GM12878 (cell line): Measurements from ENCODE around the gene AGAP1. TPM values are rescaled to one million over a fixed set of nuclear protein-coding genes. Genes with fewer than 3 reads are reported as not detected.

ENCODE experiments used
- ATAC-seq: fragments of 200-7000 bp; cut with Tn5 transposase; 3 replicates; pipeline ENCODE4 v1.9.1; 2020; ENCODE audit warnings: mild to moderate bottlenecking, moderate library complexity
- BruUV-seq: library from RNA; stranded (reverse); fragments of 400-500 nt; replicated peaks from 2 replicates; lab custom pipeline; 2021; lab: Mats Ljungman, UMichigan
- CTCF ChIA-PET: fragments of 300-600 bp; sonication (Branson Sonifier 250); formaldehyde crosslinking; extraction: SDS; loops from one replicate; lab custom pipeline; 2021; ENCODE audit warnings: inconsistent platforms; lab: Yijun Ruan, JAX
- POLR2A ChIA-PET: fragments of 350-600 bp; formaldehyde crosslinking; extraction: SDS; loops from one replicate; lab custom pipeline; 2021; ENCODE audit warnings: inconsistent platforms; lab: Charles Lee
- RAD21 ChIA-PET: fragments of 300-600 bp; sonication (Branson Sonifier 250); formaldehyde crosslinking; loops from one replicate; lab custom pipeline; 2023; ENCODE audit warnings: antibody characterized with exemption; ENCODE audit not compliant: unreplicated experiment; lab: Charles Lee
- SMC1A ChIA-PET: fragments of 300-600 bp; sonication (Branson Sonifier 250); formaldehyde crosslinking; loops from one replicate; lab custom pipeline; 2023; ENCODE audit not compliant: unreplicated experiment, uncharacterized antibody; lab: Charles Lee
- DNase-seq: peaks from one replicate; pipeline ENCODE4 v3.0.0-alpha.2; 2011; ENCODE audit warnings: low read depth, low spot score
- FAIRE-seq: peaks from 3 replicates; lab custom pipeline; 2011; peaks lifted over from hg19 to GRCh38; lab: Jason Lieb, UNC
- H2AFZ ChIP-seq: 2 replicates; pipeline ENCODE4 v1.6.0; 2011; ENCODE audit warnings: low read depth, low read length, control low read depth; ENCODE audit not compliant: control insufficient read depth
- H3K27ac ChIP-seq: 2 replicates; pipeline ENCODE4 v1.5.1; 2011; ENCODE audit warnings: control low read depth; ENCODE audit not compliant: control insufficient read depth, insufficient read depth
- H3K27me3 ChIP-seq, 2 experiments: replicated peaks in 1 of 2; 2 replicates each; pipeline versions ENCODE4 v1.6.0 to v1.6.1; 2011; ENCODE audit warnings: low read length in 1 of 2; ENCODE audit not compliant: control insufficient read depth in 2 of 2, insufficient read depth in 2 of 2
- H3K36me3 ChIP-seq, 2 experiments: 2 replicates each; pipeline ENCODE4 v1.5.1; 2011; ENCODE audit warnings: low read length in 1 of 2; ENCODE audit not compliant: control insufficient read depth in 2 of 2, insufficient read depth in 2 of 2
- H3K4me1 ChIP-seq: 2 replicates; pipeline ENCODE4 v1.6.1; 2011; ENCODE audit warnings: mild to moderate bottlenecking, low read length, moderate library complexity, mixed read lengths; ENCODE audit not compliant: control insufficient read depth, insufficient read depth
- H3K4me2 ChIP-seq: 2 replicates; pipeline ENCODE4 v1.6.0; 2011; ENCODE audit warnings: control low read depth; ENCODE audit not compliant: control insufficient read depth, insufficient read depth
- H3K4me3 ChIP-seq: fragments of 200-600 bp; sonication (generic); 2 replicates; pipeline ENCODE4 v1.5.1; 2016
- H3K79me2 ChIP-seq: 2 replicates; pipeline ENCODE4 v1.6.0; 2011; ENCODE audit warnings: low read length; ENCODE audit not compliant: control insufficient read depth, insufficient read depth
- H3K9ac ChIP-seq: 2 replicates; pipeline ENCODE4 v1.8.0; 2011; ENCODE audit warnings: low read length, control low read depth, mixed read lengths; ENCODE audit not compliant: control insufficient read depth, insufficient read depth
- H3K9me3 ChIP-seq: replicated peaks from 3 replicates; pipeline ENCODE4 v1.5.1; 2011; ENCODE audit warnings: mild to moderate bottlenecking, low read length; ENCODE audit not compliant: control insufficient read depth, insufficient read depth
- H4K20me1 ChIP-seq: 2 replicates; pipeline ENCODE4 v1.6.0; 2011; ENCODE audit not compliant: control insufficient read depth, insufficient read depth
- CHD2 ChIP-seq: IDR thresholded peaks from 2 replicates; pipeline ENCODE4 v1.6.1; 2011; ENCODE audit warnings: low read depth, low read length, improper control_type of control experiment, borderline replicate concordance
- EGR1 ChIP-seq, 2 experiments: IDR thresholded peaks; 1 replicate in 1 of 2; 2 replicates in 1 of 2; pipeline ENCODE4 v1.6.1; 2011 to 2012; ENCODE audit warnings: low read depth in 2 of 2, low read length in 2 of 2, borderline replicate concordance in 1 of 2, mild to moderate bottlenecking in 1 of 2, moderate library complexity in 1 of 2
- MLLT1 ChIP-seq: fragments of 450-650 bp; IDR thresholded peaks from 2 replicates; pipeline ENCODE4 v1.6.1; 2016; ENCODE audit warnings: mild to moderate bottlenecking
- MTA3 ChIP-seq: IDR thresholded peaks from 2 replicates; pipeline ENCODE4 v1.6.1; 2012; ENCODE audit warnings: low read length, inconsistent platforms, borderline replicate concordance
- NFXL1 ChIP-seq: fragments of 450-650 bp; IDR thresholded peaks from 2 replicates; pipeline ENCODE4 v1.6.1; 2017; ENCODE audit warnings: antibody characterized with exemption, mild to moderate bottlenecking, borderline replicate concordance
- NR2C2 ChIP-seq: IDR thresholded peaks from 2 replicates; pipeline ENCODE4 v1.6.1; 2011; ENCODE audit warnings: borderline replicate concordance, low read depth; ENCODE audit not compliant: control insufficient read depth, insufficient read length
- POLR2AphosphoS2 ChIP-seq: IDR thresholded peaks from 2 replicates; pipeline ENCODE4 v1.6.1; 2011; ENCODE audit warnings: low read depth, mild to moderate bottlenecking, low read length, improper control_type of control experiment, moderate library complexity
- SMAD1 ChIP-seq: fragments of 450-650 bp; IDR thresholded peaks from 2 replicates; pipeline ENCODE4 v1.6.1; 2018; ENCODE audit warnings: mild to moderate bottlenecking, low read depth; ENCODE audit not compliant: partially characterized antibody
- TARDBP ChIP-seq: IDR thresholded peaks from 2 replicates; pipeline ENCODE4 v1.6.1; 2016; ENCODE audit warnings: borderline replicate concordance
- WGBS: methylation state at CpG from one replicate; pipeline ENCODE4 v1.1.6; 2016; ENCODE audit warnings: low lambda C conversion rate; ENCODE audit not compliant: insufficient replicate concordance, insufficient coverage; ENCODE audit errors: missing lambda C conversion rate; 5-methylcytosine and 5-hydroxymethylcytosine counted together
- in situ Hi-C: fragments of 300-500 bp; cut with MboI; formaldehyde crosslinking; loops from 9 replicates; pipeline ENCODE4 v1.14.3; 2018; ENCODE audit warnings: mixed read lengths
- intact Hi-C: fragments of 100-400 bp; cut with micrococcal nuclease; formaldehyde crosslinking; loops from one replicate; pipeline ENCODE4 v1.14.2; 2022; ENCODE audit not compliant: unreplicated experiment
- polyA plus RNA-seq, 11 experiments: library from polyadenylated mRNA; depleted of rRNA in 4 of 11; unstranded in 6 of 11; stranded (reverse) in 5 of 11; fragments of >200 nt; fragmentation: Nextera tagmentation in 4 of 11; fragmentation: Illumina TruSeq in 1 of 11; extraction: Ambion mirVana in 4 of 11; extraction: Trizol in 1 of 11; gene quantifications; 1 replicate in 1 of 11; 2 replicates in 10 of 11; pipeline versions ENCODE4 v1.2.1 to v1.2.3, GENCODE V29; 2011 to 2016; ENCODE audit warnings: inconsistent platforms in 2 of 11, missing spikeins in 2 of 11, low read depth in 1 of 11
- total RNA-seq, 4 experiments: library from RNA; depleted of rRNA in 3 of 4; stranded (reverse); fragments of >200 nt in 3 of 4; fragmentation: Illumina TruSeq in 1 of 4; extraction: Trizol in 1 of 4; gene quantifications; 2 replicates each; pipeline versions ENCODE4 v1.2.1 to v1.2.3, GENCODE V29; 2013 to 2021

AGAP1 gene
- total and polyA plus RNA-seq, 10 of the 15 experiments (the other 5 are each of a cell fraction or from before 2014, with no cell fraction given), result 0.05 to 0.15 (median 0.06) TPM; not detected in 7

- in situ Hi-C loops (no loop called here), intact Hi-C loops (no loop called here)
- Histone ChIP-seq H3K36me3 (no peaks in the 10 kb centered on the region), H3K79me2 (no peaks in the 10 kb centered on the region), H3K4me3 (no peak overlapping the region), H3K4me1 (no peaks in the 10 kb centered on the region), H4K20me1 (no peaks in the 10 kb centered on the region; the same call in 1 of the 2 replicates), H2AFZ (no peak overlapping the region), H3K9me3 (no peaks in the 10 kb centered on the region), H3K27me3 (peaks cover 0 to 2% of the 10 kb centered on the region in 2 experiments; a peak in 2 of 4 replicates), H3K27ac (no peak overlapping the region), H3K4me2 (no peak overlapping the region), H3K9ac (no peak overlapping the region)
- DNase-seq (no peak), FAIRE-seq (no peak), ATAC-seq (no peak)
- POLR2A ChIA-PET, result no interaction called here
- no peak for TF ChIP-seq EGR1 (IDR thresholded peaks at IDR 0.05; ENCODE audit: borderline replicate concordance in 1 of 2, low read depth in 2 of 2, low read length in 2 of 2)
- TF ChIP-seq NFXL1, result no peak
- BruUV-seq, result no TSS peak
- SMC1A ChIA-PET, result no interaction called here
- WGBS, result 15% methylated on average over 9 of the region's 9 CpGs
- CTCF ChIA-PET, result no interaction called here
- RAD21 ChIA-PET, result no interaction called here
These were observed 160.4 kb downstream of the AGAP1 start for GRCh38 chr2:235654103-235654813.

GRCh38 chr2:235658351-235659174 is 164.7 kb downstream of the AGAP1 start:
- intact Hi-C loops, result no loop called here
- ATAC-seq (no peak), FAIRE-seq (no peak), DNase-seq (no peak)
- WGBS, result 14% methylated on average over 15 of the region's 20 CpGs
- Histone ChIP-seq H3K4me2 (no peak overlapping the region), H2AFZ (no peak overlapping the region), H3K27ac (no peak overlapping the region), H3K9ac (no peak overlapping the region), H3K36me3 (no peaks in the 10 kb centered on the region), H3K79me2 (no peaks in the 10 kb centered on the region), H3K9me3 (no peaks in the 10 kb centered on the region), H4K20me1 (no peaks in the 10 kb centered on the region; the same call in 1 of the 2 replicates), H3K4me1 (no peaks in the 10 kb centered on the region), H3K4me3 (no peak overlapping the region), H3K27me3 (peaks cover 0 to 3% of the 10 kb centered on the region in 2 experiments; a peak in 2 of 4 replicates)
- no TSS peak for BruUV-seq
- ChIA-PET SMC1A (no interaction called here), CTCF (no interaction called here), POLR2A (no interaction called here), RAD21 (no interaction called here)
- TF ChIP-seq POLR2AphosphoS2 (no peak), SMAD1 (no peak), TARDBP (no peak), CHD2 (no peak), MTA3 (no peak), MLLT1 (no peak), NR2C2 (no peak)
- in situ Hi-C loops, result no loop called here
